Fibroblast of peridontal ligament (primary cell): Measurements from ENCODE around the gene PRPS2.

Experiments
- DNase-seq: peaks from one replicate; pipeline ENCODE4 v3.0.0-alpha.2; 2010; ENCODE audit errors: extremely low read depth

PRPS2 gene

DNA sequence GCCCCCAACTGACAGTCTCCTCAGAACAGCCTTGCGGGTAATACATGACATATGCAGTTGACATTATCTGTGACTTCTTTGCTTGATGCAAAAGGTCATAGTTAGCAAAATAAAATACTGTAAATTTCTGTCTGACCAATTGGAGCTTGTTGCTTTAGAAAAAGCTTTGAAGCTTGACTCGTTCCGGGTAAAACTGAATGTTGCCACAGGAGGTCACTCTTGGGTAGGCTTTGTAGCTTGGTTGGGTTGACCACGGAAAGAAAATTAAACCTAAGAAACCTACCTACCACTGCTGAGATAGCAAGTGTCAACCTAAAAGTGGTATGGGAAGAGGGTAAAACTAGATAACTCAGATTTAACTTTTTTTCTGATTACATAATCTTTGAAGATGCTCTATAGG lies 23.2 kb downstream of the PRPS2 start:
- peak; percentile 73 for DNase-seq

- no peak for DNase-seq
Measured at GRCh38 chrX:12817528-12817927, 26.3 kb downstream of the PRPS2 start.

- DNase-seq: no peak
Measured at GRCh38 chrX:12819222-12819621, 28.0 kb downstream of the PRPS2 start.

DNA sequence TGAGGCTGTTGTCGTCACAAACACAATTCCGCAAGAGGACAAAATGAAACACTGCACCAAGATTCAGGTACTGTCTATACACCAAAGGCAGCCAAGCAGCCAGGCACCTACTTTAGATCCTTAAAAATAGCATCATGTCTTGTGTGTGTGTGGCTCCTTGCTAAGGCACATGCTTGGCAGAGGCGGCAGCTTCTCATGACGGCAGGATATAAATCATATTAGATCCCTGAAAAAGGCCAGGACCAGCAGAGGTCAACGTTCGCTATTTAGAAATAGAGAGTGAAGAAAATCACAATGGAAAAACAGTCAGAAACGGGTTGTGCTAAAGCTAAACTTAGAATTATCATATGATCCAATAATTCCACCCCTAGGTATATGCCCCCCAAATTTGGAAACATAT lies 29.5 kb downstream of the PRPS2 start:
- DNase-seq: no peak

DNA sequence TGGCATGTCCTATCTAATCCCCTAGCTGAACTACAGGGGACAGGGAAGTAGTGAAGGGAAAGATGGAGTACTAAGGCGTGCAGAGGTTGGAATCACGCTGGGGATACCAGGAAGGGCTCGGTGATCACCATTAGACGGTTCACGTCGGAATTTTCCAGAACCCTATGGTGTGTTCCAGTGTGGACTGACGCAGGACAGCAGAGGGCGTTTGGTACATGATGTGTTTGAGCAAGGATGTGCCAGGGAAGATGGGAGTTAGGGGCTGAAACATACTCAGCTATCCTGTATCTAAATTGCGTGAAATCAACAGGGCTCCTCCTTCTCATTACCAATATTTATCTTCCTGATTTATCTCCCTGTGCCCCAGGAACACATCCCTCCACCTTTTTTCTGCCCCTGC lies 33.7 kb downstream of the PRPS2 start:
- DNase-seq: no peak

GRCh38 chrX:12825801-12826200 lies 34.6 kb downstream of the PRPS2 start:
- DNase-seq: peak; percentile 5

DNA sequence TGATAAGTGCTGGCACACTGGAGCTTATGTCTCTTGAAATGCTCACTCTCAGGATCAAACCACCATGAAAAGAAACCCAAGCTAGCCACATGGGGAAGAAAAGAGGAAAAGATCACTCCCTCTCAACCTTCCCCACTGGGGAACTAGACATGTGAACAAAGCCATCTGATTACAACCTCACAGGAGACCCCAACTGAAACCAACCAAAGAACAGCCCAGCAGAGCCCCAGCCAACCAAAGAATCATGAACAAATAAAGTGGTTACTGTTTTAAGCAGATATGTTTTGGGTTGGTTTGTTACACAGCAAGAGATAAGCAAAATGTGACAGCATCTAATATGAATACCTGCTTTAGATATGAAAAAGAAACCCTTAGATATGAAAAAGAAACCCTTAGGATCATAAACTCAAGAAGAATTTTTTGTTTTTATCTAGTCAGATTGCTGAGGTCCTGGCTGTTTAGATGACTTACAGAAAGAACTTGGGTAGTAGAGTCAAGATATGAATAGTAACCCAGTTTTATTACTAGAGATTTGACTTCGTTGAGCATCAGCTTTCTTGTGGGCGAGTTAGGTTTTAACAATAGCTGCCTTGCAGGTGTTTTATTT lies 52.0 kb downstream of the PRPS2 start:
- DNase-seq: no peak

DNA sequence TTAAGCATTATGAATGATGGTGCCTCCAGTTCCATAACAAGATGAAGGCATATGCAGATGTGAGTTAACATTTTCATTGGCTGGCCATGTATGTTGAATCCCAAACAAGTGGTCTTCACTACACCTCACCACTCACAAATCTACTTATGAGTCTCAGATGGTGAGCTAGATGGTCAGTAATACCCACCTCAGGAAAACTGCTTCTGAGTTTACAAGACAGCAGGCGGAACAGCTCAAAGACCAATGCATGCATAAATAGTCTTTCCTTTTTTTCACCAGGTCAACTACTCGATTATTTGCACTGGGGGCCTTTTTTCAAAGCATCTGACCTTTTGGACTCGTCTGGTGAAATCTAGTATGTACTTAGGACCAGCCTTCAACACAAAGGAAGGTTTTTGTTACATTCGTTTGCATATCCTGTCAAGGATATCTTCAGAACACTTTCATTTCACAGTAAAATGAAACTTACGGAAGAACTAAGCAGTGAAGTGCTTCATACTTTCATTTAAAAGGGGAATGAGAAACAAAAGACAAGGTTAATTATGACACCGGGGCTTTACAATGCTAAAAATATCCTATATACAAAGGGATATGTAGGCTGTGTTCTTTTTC lies 52.6 kb downstream of the PRPS2 start:
- no peak for DNase-seq

GRCh38 chrX:12844319-12844718 lies 53.1 kb downstream of the PRPS2 start:
- no peak for DNase-seq

GRCh38 chrX:12865359-12865758 lies 74.1 kb downstream of the PRPS2 start:
- DNase-seq: no peak

DNA sequence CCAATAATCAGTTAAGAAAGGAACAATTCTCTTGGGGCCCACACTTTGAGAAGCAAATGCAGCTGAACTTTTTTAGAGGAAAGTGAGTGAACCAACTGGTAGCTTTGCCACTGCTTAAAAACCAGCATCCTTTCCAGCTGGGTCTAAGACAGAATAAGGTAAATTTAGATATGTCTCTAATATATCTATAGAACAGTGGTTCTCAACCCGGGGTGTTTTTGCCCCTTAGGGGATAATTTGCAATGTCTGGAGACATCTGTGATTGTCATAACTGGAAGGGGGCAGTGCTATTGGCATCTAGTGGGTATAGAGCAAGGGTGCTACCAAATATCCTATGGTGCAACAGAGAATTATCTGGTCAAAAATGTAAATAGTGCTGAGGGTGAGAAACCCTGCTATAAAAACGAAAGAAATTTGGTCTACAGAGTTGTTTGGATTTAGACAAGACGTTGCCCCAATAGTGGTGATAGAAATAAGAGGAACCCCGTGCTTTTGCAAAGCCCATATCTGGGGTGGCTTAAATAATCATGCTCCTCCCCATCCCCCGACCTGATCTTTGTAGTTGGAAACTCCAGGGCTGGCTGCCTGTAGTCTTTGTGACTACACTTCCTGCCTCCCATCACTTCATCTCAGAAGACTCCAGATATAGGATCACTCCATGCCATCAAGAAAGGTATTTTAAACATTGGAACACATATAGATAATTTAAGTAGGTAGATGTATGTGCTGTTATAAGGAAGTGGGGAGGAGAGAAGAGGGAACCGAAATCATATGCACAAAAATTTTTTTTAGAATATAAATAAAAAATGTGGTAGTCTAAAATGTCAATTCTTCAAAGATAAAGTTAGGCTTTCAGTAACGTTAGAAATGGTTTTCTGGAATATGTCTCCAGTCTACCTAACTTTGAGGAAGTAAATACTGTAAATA lies 75.5 kb downstream of the PRPS2 start, which contains the start of gene TLR7:
TLR7 (plus strand) TSS at position 622 of the 927 bp plus-strand sequence. CDS start 507 bp downstream, outside the sequence.
- no peak for DNase-seq

DNA sequence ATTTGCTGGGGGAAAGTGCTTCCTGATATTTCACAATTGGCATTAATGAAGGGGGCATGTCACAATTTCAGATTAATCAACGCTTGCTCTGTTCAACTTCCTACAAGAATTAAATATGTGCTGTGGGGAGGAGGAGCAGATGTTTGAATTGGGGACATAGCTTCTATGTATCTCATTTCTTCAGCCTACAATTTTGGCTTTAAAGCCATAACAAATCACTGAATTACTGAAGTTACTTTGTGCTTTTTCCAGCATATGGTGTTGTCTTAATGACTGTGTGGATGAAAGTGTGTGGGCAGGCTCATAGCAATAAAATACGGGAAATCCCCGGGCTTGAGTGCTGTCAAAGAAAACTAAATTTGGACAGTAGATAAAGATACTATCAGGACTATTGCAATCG lies 76.5 kb downstream of the PRPS2 start:
- no peak for DNase-seq

DNA sequence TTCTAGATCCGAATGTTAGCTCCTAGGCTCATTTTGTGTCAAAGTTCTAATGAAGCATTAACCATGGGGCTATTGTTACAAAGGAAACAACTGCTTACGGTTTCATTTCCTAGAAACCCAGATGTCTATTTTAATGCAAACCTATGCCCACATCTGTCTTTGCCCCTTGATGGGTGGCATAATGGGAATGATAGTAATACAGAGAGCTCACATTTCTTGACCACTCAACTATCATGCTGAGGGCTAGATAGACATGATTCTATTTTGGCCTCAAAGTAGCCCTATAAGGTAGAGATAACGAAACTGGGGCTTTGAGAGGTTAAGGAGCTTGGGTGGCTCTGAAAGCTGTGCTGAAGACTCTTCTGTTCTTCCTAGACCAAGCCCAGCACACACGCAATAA lies 77.5 kb downstream of the PRPS2 start:
- DNase-seq: no peak

DNA sequence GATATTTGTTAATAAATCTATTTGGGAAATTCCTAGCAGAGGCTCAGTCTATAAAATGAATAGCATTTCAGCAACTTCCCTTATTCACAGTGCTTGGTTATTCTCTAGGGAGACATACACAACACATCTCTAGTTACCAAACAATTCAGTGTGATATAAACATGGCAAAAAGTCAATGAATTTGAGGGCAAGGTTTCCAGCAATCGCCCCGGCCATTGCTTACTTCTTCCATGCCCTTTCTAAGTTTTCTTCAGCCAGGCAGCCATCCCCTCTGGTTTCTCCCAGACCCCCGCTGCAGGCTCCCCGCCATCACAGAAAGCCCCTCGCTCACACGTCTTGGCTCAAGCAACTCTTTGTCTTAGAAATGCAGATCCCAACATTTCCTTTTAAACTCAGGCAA lies 80.0 kb downstream of the PRPS2 start:
- no peak for DNase-seq

GRCh38 chrX:12872741-12873140 lies 81.5 kb downstream of the PRPS2 start:
- DNase-seq: no peak
